Activated T-cell treated with anti-CD3 and anti-CD28 coated beads, Interleukin-2, amount 50 U/mL, for 24 hours (primary cell): Measurements from ENCODE around the gene NAA35.

Experiments used
- DNase-seq: peaks from one replicate; pipeline ENCODE4 v3.0.0-alpha.2; 2020
- H3K27ac Mint-ChIP-seq: 2 replicates; pipeline ENCODE4 v1.8.0; 2020; ENCODE audit warnings: mild to moderate bottlenecking, mixed read lengths
- H3K27me3 Mint-ChIP-seq: 2 replicates; pipeline ENCODE4 v1.8.0; 2020; ENCODE audit warnings: mixed read lengths
- H3K36me3 Mint-ChIP-seq: 2 replicates; pipeline ENCODE4 v1.8.0; 2020; ENCODE audit warnings: low read depth, mixed read lengths
- H3K4me1 Mint-ChIP-seq: 2 replicates; pipeline ENCODE4 v1.8.0; 2020; ENCODE audit warnings: low read depth, mixed read lengths
- H3K4me3 Mint-ChIP-seq: 2 replicates; pipeline ENCODE4 v1.8.0; 2020; ENCODE audit warnings: mild to moderate bottlenecking, moderate library complexity, mixed read lengths
- H3K9me3 Mint-ChIP-seq: 2 replicates; pipeline ENCODE4 v1.8.0; 2020; ENCODE audit warnings: mixed read lengths

Gene NAA35

GRCh38 chr9:85940832-85941621 lies at the start of gene NAA35:
NAA35 (plus strand) TSS chr9:85941146; CDS start chr9:85942160, 1,014 bp downstream.
- Mint-ChIP-seq H3K27ac (peak within 1 kb of the TSS; percentile 98), H3K27me3 (no peaks in the 10 kb centered on the region), H3K4me3 (no peak within 1 kb of the TSS), H3K36me3 (peaks cover 2% of the 10 kb centered on the region), H3K4me1 (peaks cover 16% of the 10 kb centered on the region), H3K9me3 (no peaks in the 10 kb centered on the region)
- peak; percentile 99 for DNase-seq

GRCh38 chr9:85892401-85892800 lies 48.5 kb upstream of the NAA35 start:
- Mint-ChIP-seq H3K27me3 (no peaks in the 10 kb centered on the region), H3K36me3 (peaks cover 1% of the 10 kb centered on the region), H3K9me3 (peaks cover 8% of the 10 kb centered on the region), H3K4me1 (no peaks in the 10 kb centered on the region), H3K27ac (no peak overlapping the region), H3K4me3 (no peak overlapping the region)
- no peak for DNase-seq

GRCh38 chr9:85895685-85896084 lies 45.3 kb upstream of the NAA35 start:
- Mint-ChIP-seq H3K27me3 (no peaks in the 10 kb centered on the region), H3K27ac (no peak overlapping the region), H3K4me3 (no peak overlapping the region), H3K9me3 (peaks cover 8% of the 10 kb centered on the region), H3K4me1 (peaks cover 3% of the 10 kb centered on the region), H3K36me3 (peaks cover 1% of the 10 kb centered on the region)
- no peak for DNase-seq

GRCh38 chr9:85897848-85898247 lies 43.1 kb upstream of the NAA35 start:
- no peak for DNase-seq
- Mint-ChIP-seq H3K27me3 (no peaks in the 10 kb centered on the region), H3K4me1 (peaks cover 3% of the 10 kb centered on the region), H3K9me3 (peaks cover 2% of the 10 kb centered on the region), H3K27ac (no peak overlapping the region), H3K36me3 (peaks cover 1% of the 10 kb centered on the region), H3K4me3 (no peak overlapping the region)

GRCh38 chr9:85898332-85898731 lies 42.6 kb upstream of the NAA35 start:
- Mint-ChIP-seq H3K4me1 (peaks cover 3% of the 10 kb centered on the region), H3K4me3 (no peak overlapping the region), H3K9me3 (no peaks in the 10 kb centered on the region), H3K36me3 (no peaks in the 10 kb centered on the region), H3K27ac (no peak overlapping the region), H3K27me3 (no peaks in the 10 kb centered on the region)
- DNase-seq = no peak

GRCh38 chr9:85899388-85899787 lies 41.6 kb upstream of the NAA35 start:
- no peaks in the 10 kb centered on the region for H3K27me3 Mint-ChIP-seq
- no peak overlapping the region for H3K4me3 Mint-ChIP-seq
- no peak for DNase-seq
- no peaks in the 10 kb centered on the region for H3K36me3 Mint-ChIP-seq
- H3K9me3 Mint-ChIP-seq = no peaks in the 10 kb centered on the region
- peaks cover 3% of the 10 kb centered on the region for H3K4me1 Mint-ChIP-seq
- no peak overlapping the region for H3K27ac Mint-ChIP-seq

GRCh38 chr9:85900504-85901201 lies 40.3 kb upstream of the NAA35 start:
- H3K9me3 Mint-ChIP-seq = no peaks in the 10 kb centered on the region
- no peaks in the 10 kb centered on the region for H3K27me3 Mint-ChIP-seq
- peaks cover 3% of the 10 kb centered on the region for H3K4me1 Mint-ChIP-seq
- no peak overlapping the region for H3K4me3 Mint-ChIP-seq
- no peak overlapping the region for H3K27ac Mint-ChIP-seq
- no peaks in the 10 kb centered on the region for H3K36me3 Mint-ChIP-seq
- DNase-seq = peak; percentile 42

- Mint-ChIP-seq H3K36me3 (no peaks in the 10 kb centered on the region), H3K4me3 (no peak overlapping the region), H3K9me3 (no peaks in the 10 kb centered on the region), H3K27ac (no peak overlapping the region), H3K4me1 (no peaks in the 10 kb centered on the region), H3K27me3 (no peaks in the 10 kb centered on the region)
- no peak for DNase-seq
These were observed 36.0 kb upstream of the NAA35 start for GRCh38 chr9:85904975-85905374.

- Mint-ChIP-seq H3K36me3 (no peaks in the 10 kb centered on the region), H3K4me1 (no peaks in the 10 kb centered on the region), H3K27me3 (no peaks in the 10 kb centered on the region), H3K9me3 (no peaks in the 10 kb centered on the region), H3K27ac (no peak overlapping the region), H3K4me3 (no peak overlapping the region)
- DNase-seq = no peak
These were observed 35.0 kb upstream of the NAA35 start for GRCh38 chr9:85905957-85906356.

- Mint-ChIP-seq H3K4me3 (no peak overlapping the region), H3K9me3 (no peaks in the 10 kb centered on the region), H3K27me3 (no peaks in the 10 kb centered on the region), H3K27ac (no peak overlapping the region), H3K4me1 (peaks cover 7% of the 10 kb centered on the region), H3K36me3 (no peaks in the 10 kb centered on the region)
- DNase-seq = no peak
These were observed 31.6 kb upstream of the NAA35 start for GRCh38 chr9:85909390-85909789.

- Mint-ChIP-seq H3K27me3 (no peaks in the 10 kb centered on the region), H3K27ac (no peak overlapping the region), H3K9me3 (no peaks in the 10 kb centered on the region), H3K4me3 (no peak overlapping the region), H3K36me3 (no peaks in the 10 kb centered on the region), H3K4me1 (peaks cover 19% of the 10 kb centered on the region)
- no peak for DNase-seq
These were observed 26.8 kb upstream of the NAA35 start for GRCh38 chr9:85914108-85914507.

- H3K27me3 Mint-ChIP-seq = no peaks in the 10 kb centered on the region
- H3K27ac Mint-ChIP-seq = no peak overlapping the region
- no peak for DNase-seq
These were observed 23.2 kb upstream of the NAA35 start for GRCh38 chr9:85917756-85918155.

GRCh38 chr9:85925493-85925892 lies 15.5 kb upstream of the NAA35 start:
- DNase-seq = no peak
- Mint-ChIP-seq H3K4me1 (no peaks in the 10 kb centered on the region), H3K4me3 (no peak overlapping the region), H3K27ac (no peak overlapping the region), H3K36me3 (no peaks in the 10 kb centered on the region), H3K27me3 (peaks cover 20% of the 10 kb centered on the region), H3K9me3 (no peaks in the 10 kb centered on the region)

More at GRCh38 chr9:85917756-85918155, 23.2 kb upstream of the NAA35 start:
- no peaks in the 10 kb centered on the region for H3K9me3 Mint-ChIP-seq
- no peaks in the 10 kb centered on the region for H3K36me3 Mint-ChIP-seq
- no peak overlapping the region for H3K4me3 Mint-ChIP-seq
- peaks cover 19% of the 10 kb centered on the region for H3K4me1 Mint-ChIP-seq

- H3K36me3 Mint-ChIP-seq = no peaks in the 10 kb centered on the region
- peaks cover 20% of the 10 kb centered on the region for H3K27me3 Mint-ChIP-seq
- no peak overlapping the region for H3K27ac Mint-ChIP-seq
- no peaks in the 10 kb centered on the region for H3K9me3 Mint-ChIP-seq
- H3K4me1 Mint-ChIP-seq = no peaks in the 10 kb centered on the region
- DNase-seq = no peak
- H3K4me3 Mint-ChIP-seq = no peak overlapping the region
These were observed 13.9 kb upstream of the NAA35 start for GRCh38 chr9:85927076-85927475.

- no peaks in the 10 kb centered on the region for H3K4me1 Mint-ChIP-seq
- H3K27ac Mint-ChIP-seq = no peak overlapping the region
- H3K9me3 Mint-ChIP-seq = no peaks in the 10 kb centered on the region
These were observed 9.5 kb upstream of the NAA35 start for GRCh38 chr9:85931495-85931894.

More at GRCh38 chr9:85931495-85931894, 9.5 kb upstream of the NAA35 start:
- no peak overlapping the region for H3K4me3 Mint-ChIP-seq
- H3K27me3 Mint-ChIP-seq = peaks cover 19% of the 10 kb centered on the region
- no peaks in the 10 kb centered on the region for H3K36me3 Mint-ChIP-seq
- DNase-seq = no peak
